Osteoblast (primary cell): ENCODE measurements around the gene MRAP. TPM values are rescaled to one million over a fixed set of nuclear protein-coding genes. Genes with fewer than 3 reads are reported as not detected.

Experiments
- DNase-seq: peaks from one replicate; pipeline ENCODE4 v3.0.0; 2011; ENCODE audit warnings: low spot score, mixed read lengths; ENCODE audit not compliant: insufficient read length; ENCODE audit errors: missing footprints
- H2AFZ ChIP-seq: 2 replicates; pipeline ENCODE4 v1.6.0; 2011; ENCODE audit warnings: mild to moderate bottlenecking, low read length
- H3K27ac ChIP-seq: 2 replicates; pipeline ENCODE4 v1.5.1; 2011; ENCODE audit warnings: mild to moderate bottlenecking, low read depth, low read length, moderate library complexity
- H3K27me3 ChIP-seq: 2 replicates; pipeline ENCODE4 v1.6.0; 2012; ENCODE audit warnings: mild to moderate bottlenecking, control low read depth, inconsistent platforms, low read length, moderate library complexity; ENCODE audit not compliant: insufficient read depth
- H3K36me3 ChIP-seq: 2 replicates; pipeline ENCODE4 v1.5.1; 2011; ENCODE audit warnings: mild to moderate bottlenecking, low read length, control low read depth, moderate library complexity; ENCODE audit not compliant: insufficient read depth
- H3K4me1 ChIP-seq: 2 replicates; pipeline ENCODE4 v1.5.1; 2011; ENCODE audit warnings: mild to moderate bottlenecking, low read length, control low read depth, moderate library complexity; ENCODE audit not compliant: insufficient read depth
- H3K4me2 ChIP-seq: 2 replicates; pipeline ENCODE4 v1.6.0; 2011; ENCODE audit warnings: mild to moderate bottlenecking, low read length; ENCODE audit not compliant: insufficient read depth
- H3K4me3 ChIP-seq: fragments of 200-600 bp; sonication (generic); 3 replicates; pipeline ENCODE4 v1.5.1; 2012; ENCODE audit warnings: mild to moderate bottlenecking, low read length, inconsistent platforms; ENCODE audit not compliant: insufficient read depth
- H3K79me2 ChIP-seq: 2 replicates; pipeline ENCODE4 v1.6.0; 2012; ENCODE audit warnings: mild to moderate bottlenecking, low read length, control low read depth, inconsistent platforms; ENCODE audit not compliant: insufficient read depth
- H3K9me3 ChIP-seq: 2 replicates; pipeline ENCODE4 v1.5.1; 2011; ENCODE audit warnings: low read depth, low read length, control low read depth
- H4K20me1 ChIP-seq: 2 replicates; pipeline ENCODE4 v1.6.0; 2012; ENCODE audit warnings: mild to moderate bottlenecking, low read length, control low read depth; ENCODE audit not compliant: insufficient read depth
- total RNA-seq: library from RNA; depleted of rRNA; stranded (reverse); fragments of >200 nt; gene quantifications from 2 replicates; pipeline ENCODE4 v1.2.3, GENCODE V29; 2012
- TF ChIP-seq, protein P1 (sequence below): IDR thresholded peaks from 2 replicates; pipeline ENCODE4 v1.5.1; 2011; ENCODE audit warnings: mild to moderate bottlenecking, low read depth, low read length, moderate library complexity; ENCODE audit errors: extremely low read depth

Gene MRAP
- total RNA-seq, 1 donor, result 0.72 TPM

DNA sequence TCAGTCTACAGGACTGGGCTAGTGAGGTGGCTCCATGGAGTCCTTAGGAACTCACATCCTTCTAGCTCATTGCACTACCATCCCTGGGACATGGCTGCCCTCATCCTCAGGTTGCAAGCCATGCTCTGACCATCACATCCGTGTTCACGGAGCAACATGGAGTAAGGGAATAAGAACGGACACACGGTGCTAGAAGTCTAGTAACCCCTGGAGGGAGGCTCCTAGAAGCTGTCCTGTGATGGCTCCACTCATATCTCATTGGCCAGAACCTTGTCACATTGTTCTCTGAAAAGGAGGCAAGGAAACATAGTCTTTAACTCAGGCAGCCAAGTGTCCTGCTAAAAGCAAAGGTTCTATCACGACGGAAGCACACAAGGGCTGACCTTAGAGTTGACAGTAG is 3.9 kb downstream of the MRAP start:
- Histone ChIP-seq H3K9me3 (no peaks in the 10 kb centered on the region), H3K4me2 (no peak overlapping the region), H3K4me3 (no peak overlapping the region), H3K79me2 (no peaks in the 10 kb centered on the region), H3K27ac (no peak overlapping the region), H4K20me1 (no peaks in the 10 kb centered on the region), H3K4me1 (peaks cover 9% of the 10 kb centered on the region), H3K27me3 (no peaks in the 10 kb centered on the region), H2AFZ (no peak overlapping the region), H3K36me3 (peaks cover 18% of the 10 kb centered on the region)
- no peak for DNase-seq
- TF ChIP-seq, protein P1, sequence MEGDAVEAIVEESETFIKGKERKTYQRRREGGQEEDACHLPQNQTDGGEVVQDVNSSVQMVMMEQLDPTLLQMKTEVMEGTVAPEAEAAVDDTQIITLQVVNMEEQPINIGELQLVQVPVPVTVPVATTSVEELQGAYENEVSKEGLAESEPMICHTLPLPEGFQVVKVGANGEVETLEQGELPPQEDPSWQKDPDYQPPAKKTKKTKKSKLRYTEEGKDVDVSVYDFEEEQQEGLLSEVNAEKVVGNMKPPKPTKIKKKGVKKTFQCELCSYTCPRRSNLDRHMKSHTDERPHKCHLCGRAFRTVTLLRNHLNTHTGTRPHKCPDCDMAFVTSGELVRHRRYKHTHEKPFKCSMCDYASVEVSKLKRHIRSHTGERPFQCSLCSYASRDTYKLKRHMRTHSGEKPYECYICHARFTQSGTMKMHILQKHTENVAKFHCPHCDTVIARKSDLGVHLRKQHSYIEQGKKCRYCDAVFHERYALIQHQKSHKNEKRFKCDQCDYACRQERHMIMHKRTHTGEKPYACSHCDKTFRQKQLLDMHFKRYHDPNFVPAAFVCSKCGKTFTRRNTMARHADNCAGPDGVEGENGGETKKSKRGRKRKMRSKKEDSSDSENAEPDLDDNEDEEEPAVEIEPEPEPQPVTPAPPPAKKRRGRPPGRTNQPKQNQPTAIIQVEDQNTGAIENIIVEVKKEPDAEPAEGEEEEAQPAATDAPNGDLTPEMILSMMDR, result no peak

- H3K79me2 ChIP-seq, result no peaks in the 10 kb centered on the region
- no peak overlapping the region for H3K4me2 ChIP-seq
- no peak overlapping the region for H2AFZ ChIP-seq
- H4K20me1 ChIP-seq, result no peaks in the 10 kb centered on the region
- no peak for DNase-seq
- TF ChIP-seq, protein P1, result no peak
- peaks cover 4% of the 10 kb centered on the region for H3K4me1 ChIP-seq
- no peaks in the 10 kb centered on the region for H3K27me3 ChIP-seq
- no peak overlapping the region for H3K27ac ChIP-seq
- H3K9me3 ChIP-seq, result no peaks in the 10 kb centered on the region
- H3K36me3 ChIP-seq, result peaks cover 22% of the 10 kb centered on the region
- no peak overlapping the region for H3K4me3 ChIP-seq
Observed at GRCh38 chr21:32303385-32303784, 4.7 kb downstream of the MRAP start.

DNA sequence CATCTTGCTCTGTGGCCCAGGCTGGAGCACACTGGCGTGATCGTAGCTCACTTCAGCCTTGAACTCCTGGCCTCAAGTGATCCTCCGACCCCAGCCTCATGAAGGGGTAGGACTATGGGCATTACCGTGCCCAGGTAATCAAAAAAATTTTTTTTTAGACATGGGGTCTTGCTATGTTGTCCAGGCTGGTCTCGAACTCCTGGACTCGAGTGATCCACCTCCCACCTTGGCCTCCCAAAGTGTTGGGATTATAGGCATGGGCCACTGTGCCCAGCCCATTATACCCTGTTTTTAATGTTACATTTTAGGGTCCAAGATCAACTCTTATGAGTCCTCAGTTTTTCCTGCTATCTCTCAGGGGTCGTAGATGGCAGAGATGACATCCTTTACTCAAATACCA is 6.3 kb downstream of the MRAP start:
- no peaks in the 10 kb centered on the region for H3K9me3 ChIP-seq
- no peaks in the 10 kb centered on the region for H3K27me3 ChIP-seq
- H3K79me2 ChIP-seq, result no peaks in the 10 kb centered on the region
- no peak for DNase-seq
- H3K4me1 ChIP-seq, result no peaks in the 10 kb centered on the region
- TF ChIP-seq, protein P1, result no peak
- no peak overlapping the region for H3K4me3 ChIP-seq
- peaks cover 32% of the 10 kb centered on the region for H3K36me3 ChIP-seq
- H3K4me2 ChIP-seq, result no peak overlapping the region
- no peaks in the 10 kb centered on the region for H4K20me1 ChIP-seq
- no peak overlapping the region for H3K27ac ChIP-seq
- no peak overlapping the region for H2AFZ ChIP-seq

- peaks cover 23% of the 10 kb centered on the region for H3K36me3 ChIP-seq
- H3K4me1 ChIP-seq, result no peaks in the 10 kb centered on the region
- no peaks in the 10 kb centered on the region for H3K79me2 ChIP-seq
- H3K4me2 ChIP-seq, result no peak overlapping the region
- no peaks in the 10 kb centered on the region for H3K27me3 ChIP-seq
- peak; percentile 61 for DNase-seq
- TF ChIP-seq, protein P1, result peak; percentile 29
- H4K20me1 ChIP-seq, result no peaks in the 10 kb centered on the region
- H3K27ac ChIP-seq, result no peak overlapping the region
- no peak overlapping the region for H2AFZ ChIP-seq
- no peaks in the 10 kb centered on the region for H3K9me3 ChIP-seq
- no peak overlapping the region for H3K4me3 ChIP-seq
Observed at GRCh38 chr21:32306021-32306780, 7.5 kb downstream of the MRAP start.
